ENCODE data around the gene CMTM2. TPM values are rescaled to one million over a fixed set of nuclear protein-coding genes. Genes with fewer than 3 reads are reported as not detected.
A peak's percentile ranks its signal among the peaks of the same experiment; 100 is the strongest.

Gene CMTM2
- total and polyA plus RNA-seq, 2 donors (not counting 1 experiment from before 2014, with no cell fraction given), result not detected

GRCh38 chr16:66617010-66617434, 37.8 kb downstream of the CMTM2 start:
- no peaks in the 10 kb centered on the region for H3K9me3 ChIP-seq (ENCODE audit: control insufficient read depth, insufficient read depth, low read depth, low read length)
- H3K9ac ChIP-seq (ENCODE audit: insufficient read depth, low read length), result no peak overlapping the region
- H3K4me2 ChIP-seq (ENCODE audit: extremely low read depth, insufficient read depth, low read length), result no peak overlapping the region
- H3K36me3 ChIP-seq (ENCODE audit: control insufficient read depth, insufficient read depth, low read length), result peaks cover 5% of the 10 kb centered on the region
- peaks cover 24% of the 10 kb centered on the region for H3K4me1 ChIP-seq (ENCODE audit: control insufficient read depth, extremely low read depth, insufficient read depth, low read length)
- DNase-seq (ENCODE audit: low read depth in 2 of 2), result peak in 1 of 2 donors; percentile 46
- no peaks in the 10 kb centered on the region for H4K20me1 ChIP-seq (ENCODE audit: control insufficient read depth, extremely low read depth, insufficient read depth, low read length)
- no peaks in the 10 kb centered on the region for H3K27me3 ChIP-seq (ENCODE audit: control insufficient read depth, insufficient read depth, low read length)
- H3K79me2 ChIP-seq (ENCODE audit: control insufficient read depth, insufficient read depth, low read length), result no peaks in the 10 kb centered on the region
- no peak overlapping the region for H3K27ac ChIP-seq (ENCODE audit: insufficient read depth, low read length)
- H3K4me3 ChIP-seq (replicated peaks in 1 of 4; ENCODE audit: control extremely low read depth in 1 of 4, insufficient read depth in 1 of 4, low read depth in 3 of 4, low read length in 4 of 4), result no peak overlapping the region
- H2AFZ ChIP-seq (ENCODE audit: low read length), result no peak overlapping the region
- TF ChIP-seq, protein P1, sequence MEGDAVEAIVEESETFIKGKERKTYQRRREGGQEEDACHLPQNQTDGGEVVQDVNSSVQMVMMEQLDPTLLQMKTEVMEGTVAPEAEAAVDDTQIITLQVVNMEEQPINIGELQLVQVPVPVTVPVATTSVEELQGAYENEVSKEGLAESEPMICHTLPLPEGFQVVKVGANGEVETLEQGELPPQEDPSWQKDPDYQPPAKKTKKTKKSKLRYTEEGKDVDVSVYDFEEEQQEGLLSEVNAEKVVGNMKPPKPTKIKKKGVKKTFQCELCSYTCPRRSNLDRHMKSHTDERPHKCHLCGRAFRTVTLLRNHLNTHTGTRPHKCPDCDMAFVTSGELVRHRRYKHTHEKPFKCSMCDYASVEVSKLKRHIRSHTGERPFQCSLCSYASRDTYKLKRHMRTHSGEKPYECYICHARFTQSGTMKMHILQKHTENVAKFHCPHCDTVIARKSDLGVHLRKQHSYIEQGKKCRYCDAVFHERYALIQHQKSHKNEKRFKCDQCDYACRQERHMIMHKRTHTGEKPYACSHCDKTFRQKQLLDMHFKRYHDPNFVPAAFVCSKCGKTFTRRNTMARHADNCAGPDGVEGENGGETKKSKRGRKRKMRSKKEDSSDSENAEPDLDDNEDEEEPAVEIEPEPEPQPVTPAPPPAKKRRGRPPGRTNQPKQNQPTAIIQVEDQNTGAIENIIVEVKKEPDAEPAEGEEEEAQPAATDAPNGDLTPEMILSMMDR (conservative IDR thresholded peaks at IDR 0.05 in 1 of 2, IDR thresholded peaks at IDR 0.05 in 1 of 2; ENCODE audit: low read depth in 1 of 2, low read length in 2 of 2), result no peak
- no peak for TF ChIP-seq EZH2 (IDR thresholded peaks at IDR 0.05; ENCODE audit: low read length, missing control alignments)

DNA sequence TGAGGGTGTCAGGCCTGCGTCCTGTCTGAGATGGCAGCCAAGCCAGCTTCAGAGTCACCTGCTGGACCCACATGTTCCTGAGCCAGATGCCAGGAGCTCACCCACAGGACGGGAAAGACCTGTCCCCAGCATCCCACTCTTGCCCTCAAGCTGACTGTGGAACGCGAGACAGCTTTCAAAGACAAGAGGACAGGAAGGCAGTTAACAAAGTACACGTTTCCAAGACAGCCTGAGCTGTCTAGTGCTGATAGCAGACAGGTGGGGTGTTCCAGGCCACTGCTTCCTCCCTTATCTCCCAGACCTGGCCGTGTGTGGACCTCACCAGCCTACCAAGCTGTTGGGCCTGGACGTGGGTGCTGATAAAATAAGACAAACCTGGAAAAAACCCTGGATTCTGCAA, 38.5 kb downstream of the CMTM2 start:
- H3K4me3 ChIP-seq (replicated peaks in 1 of 4; ENCODE audit: control extremely low read depth in 1 of 4, insufficient read depth in 1 of 4, low read depth in 3 of 4, low read length in 4 of 4), result no peak overlapping the region
- no peak overlapping the region for H3K9ac ChIP-seq (ENCODE audit: insufficient read depth, low read length)
- H3K27me3 ChIP-seq (ENCODE audit: control insufficient read depth, insufficient read depth, low read length), result no peaks in the 10 kb centered on the region
- H2AFZ ChIP-seq (ENCODE audit: low read length), result no peak overlapping the region
- H3K4me2 ChIP-seq (ENCODE audit: extremely low read depth, insufficient read depth, low read length), result no peak overlapping the region
- H3K79me2 ChIP-seq (ENCODE audit: control insufficient read depth, insufficient read depth, low read length), result no peaks in the 10 kb centered on the region
- peaks cover 24% of the 10 kb centered on the region for H3K4me1 ChIP-seq (ENCODE audit: control insufficient read depth, extremely low read depth, insufficient read depth, low read length)
- H3K36me3 ChIP-seq (ENCODE audit: control insufficient read depth, insufficient read depth, low read length), result peaks cover 1% of the 10 kb centered on the region
- no peaks in the 10 kb centered on the region for H4K20me1 ChIP-seq (ENCODE audit: control insufficient read depth, extremely low read depth, insufficient read depth, low read length)
- no peaks in the 10 kb centered on the region for H3K9me3 ChIP-seq (ENCODE audit: control insufficient read depth, insufficient read depth, low read depth, low read length)
- H3K27ac ChIP-seq (ENCODE audit: insufficient read depth, low read length), result no peak overlapping the region
- peak in 1 of 2 donors; percentile 25 for DNase-seq (ENCODE audit: low read depth in 2 of 2)
- TF ChIP-seq, protein P1 (conservative IDR thresholded peaks at IDR 0.05 in 1 of 2, IDR thresholded peaks at IDR 0.05 in 1 of 2; ENCODE audit: low read depth in 1 of 2, low read length in 2 of 2), result no peak

- no peaks in the 10 kb centered on the region for H3K36me3 ChIP-seq (ENCODE audit: control insufficient read depth, insufficient read depth, low read length)
- no peaks in the 10 kb centered on the region for H4K20me1 ChIP-seq (ENCODE audit: control insufficient read depth, extremely low read depth, insufficient read depth, low read length)
- H2AFZ ChIP-seq (ENCODE audit: low read length), result no peak overlapping the region
- peak; percentile 94 to 99 for DNase-seq (ENCODE audit: low read depth in 2 of 2)
- peak overlapping the region in 1 of 4 experiments; percentile 11 for H3K4me3 ChIP-seq (replicated peaks in 1 of 4; ENCODE audit: control extremely low read depth in 1 of 4, insufficient read depth in 1 of 4, low read depth in 3 of 4, low read length in 4 of 4)
- no peaks in the 10 kb centered on the region for H3K79me2 ChIP-seq (ENCODE audit: control insufficient read depth, insufficient read depth, low read length)
- H3K9me3 ChIP-seq (ENCODE audit: control insufficient read depth, insufficient read depth, low read depth, low read length), result no peaks in the 10 kb centered on the region
- H3K4me2 ChIP-seq (ENCODE audit: extremely low read depth, insufficient read depth, low read length), result peak overlapping the region; percentile 87
- peak overlapping the region; percentile 73 for H3K27ac ChIP-seq (ENCODE audit: insufficient read depth, low read length)
- no peaks in the 10 kb centered on the region for H3K27me3 ChIP-seq (ENCODE audit: control insufficient read depth, insufficient read depth, low read length)
- H3K9ac ChIP-seq (ENCODE audit: insufficient read depth, low read length), result peak overlapping the region; percentile 20
- TF ChIP-seq, protein P1 (conservative IDR thresholded peaks at IDR 0.05 in 1 of 2, IDR thresholded peaks at IDR 0.05 in 1 of 2; ENCODE audit: low read depth in 1 of 2, low read length in 2 of 2), result no peak
- no peak for TF ChIP-seq EZH2 (IDR thresholded peaks at IDR 0.05; ENCODE audit: low read length, missing control alignments)
- H3K4me1 ChIP-seq (ENCODE audit: control insufficient read depth, extremely low read depth, insufficient read depth, low read length), result peaks cover 24% of the 10 kb centered on the region
Measured at GRCh38 chr16:66618588-66619375, 39.5 kb downstream of the CMTM2 start.

Measured in fibroblast of lung (primary cell).